GM19193 (cell line): ENCODE data around the gene TXN2.

Experiments used
- POLR2A ChIP-seq: IDR thresholded peaks from 4 replicates; pipeline ENCODE4 v1.6.1; 2011; ENCODE audit not compliant: insufficient read depth, insufficient read length; ENCODE audit errors: extremely low read depth

TXN2 gene

DNA sequence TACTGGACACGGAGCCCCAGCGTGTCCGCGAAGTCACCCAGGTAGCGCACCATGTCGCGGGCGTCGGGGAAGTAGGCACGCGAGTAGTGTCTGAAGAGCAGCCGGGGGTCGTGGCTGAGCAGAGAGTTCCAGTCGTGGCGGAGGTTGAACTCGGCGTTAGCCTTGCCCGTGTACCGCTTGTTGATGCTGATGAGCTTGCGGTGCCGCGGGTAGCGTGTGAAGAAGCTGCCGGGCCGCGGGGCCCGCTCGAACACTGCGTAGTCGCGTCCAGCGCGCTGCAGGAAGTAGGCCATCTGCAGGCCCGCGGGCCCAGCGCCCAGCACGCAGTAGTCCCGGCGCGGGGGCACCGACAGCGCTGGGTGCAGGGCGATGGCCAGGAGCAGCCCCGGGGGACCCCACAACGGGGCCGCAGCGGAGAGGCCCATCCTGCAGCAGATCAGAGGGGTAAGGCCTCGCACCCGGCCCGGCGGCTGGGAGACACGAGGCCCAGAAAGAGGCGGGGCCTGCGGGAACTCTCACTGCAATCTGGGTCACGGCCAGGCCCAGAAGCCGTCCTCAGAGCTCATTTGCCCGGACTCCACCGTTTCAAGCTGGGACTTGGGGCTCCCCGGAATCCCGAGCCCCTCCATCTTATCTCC lies 24.7 kb upstream of the TXN2 start:
- TF ChIP-seq POLR2A: no peak

GRCh38 chr22:36497910-36498665 lies 16.6 kb upstream of the TXN2 start:
- no peak for TF ChIP-seq POLR2A

DNA sequence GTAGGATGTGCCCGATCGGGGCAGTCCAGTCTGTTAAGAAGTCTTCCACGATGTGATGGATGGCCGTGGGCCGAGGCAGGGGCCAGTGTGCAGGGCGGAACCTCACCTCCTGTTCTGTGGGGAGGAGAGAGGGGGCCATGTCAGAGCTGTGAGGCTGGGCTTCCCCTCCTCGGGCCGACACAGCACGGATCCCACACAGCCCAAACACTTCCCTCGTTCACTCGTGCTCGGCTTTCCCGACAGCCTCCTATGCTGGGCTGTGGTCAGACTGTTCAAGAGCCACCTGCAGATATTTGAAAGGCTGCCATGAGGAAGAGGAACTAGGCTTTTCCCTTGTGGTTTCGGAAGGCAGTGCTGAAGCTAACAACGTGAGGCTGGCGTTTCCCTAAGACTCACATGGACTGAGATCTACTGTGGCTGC lies 12.3 kb upstream of the TXN2 start:
- TF ChIP-seq POLR2A: no peak

DNA sequence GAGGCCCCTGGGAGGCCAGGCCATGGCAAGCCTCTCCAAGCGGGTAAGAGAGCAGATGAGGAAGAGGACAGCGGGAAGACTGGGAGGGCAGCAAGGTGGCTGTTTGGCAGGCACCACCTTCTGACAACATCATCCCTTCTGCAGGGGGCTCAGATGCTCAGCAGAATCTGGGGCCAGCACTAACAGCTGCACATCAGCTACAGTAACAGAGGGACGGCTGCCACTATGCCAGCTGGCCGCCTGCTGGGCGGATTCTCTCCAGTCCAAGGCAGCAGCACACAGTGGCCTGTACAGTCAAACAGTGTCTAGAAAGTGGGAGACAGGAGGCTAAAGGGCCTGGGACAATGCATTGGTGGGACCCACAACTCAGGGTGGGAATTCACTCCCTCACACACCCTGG lies 10.7 kb upstream of the TXN2 start:
- no peak for TF ChIP-seq POLR2A

DNA sequence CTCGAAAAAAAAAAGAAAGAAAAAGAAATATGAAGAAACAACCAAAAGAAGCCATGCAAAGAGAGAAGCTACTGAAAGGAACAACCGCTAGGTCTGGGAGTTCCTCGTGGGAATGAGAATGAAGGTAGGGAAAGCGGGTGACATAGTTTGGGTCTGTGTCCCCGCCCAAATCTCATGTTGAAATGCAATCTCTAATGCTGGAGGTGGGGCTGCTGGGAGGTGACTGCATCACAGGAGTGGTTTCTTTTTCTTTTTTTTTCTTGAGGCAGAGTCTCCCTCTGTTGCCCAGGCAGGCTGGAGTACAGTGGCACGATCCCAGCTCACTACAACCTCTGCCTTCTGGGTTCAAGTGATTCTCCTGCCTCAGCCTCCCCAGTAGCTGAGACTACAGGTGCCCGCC lies 9.7 kb upstream of the TXN2 start:
- no peak for TF ChIP-seq POLR2A

DNA sequence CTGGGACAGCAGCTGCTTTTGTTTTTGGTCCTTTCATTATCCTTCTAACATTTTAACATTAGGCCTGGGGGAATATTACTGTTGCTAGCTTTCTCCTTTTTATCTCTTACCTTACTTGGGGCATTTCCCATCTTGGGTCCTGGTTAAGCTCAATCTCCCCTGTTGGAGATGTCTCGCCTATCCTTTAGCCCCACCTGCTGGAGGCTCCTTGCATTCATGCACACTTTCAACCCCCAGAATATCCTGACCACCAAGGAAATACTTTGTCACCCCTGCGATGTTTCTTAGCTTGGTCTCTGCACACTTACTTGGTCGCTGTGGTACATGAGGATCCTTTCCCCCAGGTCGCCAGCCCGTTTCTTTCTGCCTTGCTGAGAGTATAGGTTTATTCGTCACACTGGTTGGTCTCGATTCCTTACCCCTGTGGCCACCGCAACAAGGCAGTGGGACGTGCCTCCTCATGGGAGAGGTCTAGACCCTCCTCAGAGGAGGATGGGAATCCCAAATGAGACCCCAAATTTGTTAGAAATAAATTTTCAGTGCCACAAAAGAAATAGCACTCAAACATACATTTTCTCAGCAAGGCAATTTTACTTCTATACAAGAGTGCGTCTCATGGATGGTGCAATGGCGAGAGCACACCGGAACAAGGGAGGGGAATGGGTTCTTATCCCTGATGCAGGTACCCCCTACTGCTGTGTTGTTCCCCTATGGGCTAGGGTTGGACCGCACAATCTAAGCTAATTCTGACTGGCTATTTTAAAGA lies 5.4 kb upstream of the TXN2 start:
- no peak for TF ChIP-seq POLR2A

DNA sequence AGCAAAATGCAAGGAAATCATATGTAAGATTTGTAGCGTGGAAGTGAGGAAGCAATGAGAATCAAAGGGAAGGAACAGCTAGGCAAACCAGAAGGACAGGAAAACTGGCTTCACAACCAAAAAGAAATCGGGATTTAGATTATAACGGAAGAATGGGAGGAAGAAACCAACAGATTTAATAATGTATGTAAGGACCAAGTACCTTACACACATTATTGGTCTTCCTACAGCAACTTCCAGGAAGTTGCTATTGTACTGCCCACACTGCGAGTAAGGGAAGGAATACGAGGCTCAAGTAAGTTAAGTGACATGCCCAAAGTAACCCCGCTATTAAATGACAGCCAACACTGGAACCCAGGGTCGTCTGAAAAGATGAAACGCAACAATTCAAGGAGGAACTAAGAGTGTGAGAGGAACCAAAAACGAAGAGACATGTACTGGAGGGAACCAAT lies 473 bp downstream of the TXN2 start:
- TF ChIP-seq POLR2A: no peak

DNA sequence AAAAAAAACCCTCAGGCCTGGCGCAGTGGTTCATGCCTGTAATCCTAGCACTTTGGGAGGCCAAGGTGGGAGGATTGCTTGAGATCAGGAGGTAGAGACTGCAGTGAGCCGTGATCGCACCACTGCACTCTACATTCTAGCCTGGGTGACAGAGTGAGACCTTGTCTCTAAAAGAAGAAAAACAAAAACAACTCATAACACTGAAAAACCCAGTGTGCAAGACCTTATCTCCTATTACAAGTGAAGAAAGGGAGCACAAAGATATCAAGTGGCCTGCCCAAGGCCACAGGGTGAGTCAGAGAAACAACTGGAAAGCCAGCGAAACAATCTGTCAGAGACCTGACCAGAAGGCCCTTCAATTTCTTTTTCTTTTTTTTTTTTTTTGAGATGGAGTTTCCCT lies 2.5 kb downstream of the TXN2 start:
- no peak for TF ChIP-seq POLR2A

- TF ChIP-seq POLR2A: no peak
Observed at GRCh38 chr22:36475341-36475740, 6.1 kb downstream of the TXN2 start.

GRCh38 chr22:36472689-36473088 lies 8.8 kb downstream of the TXN2 start:
- TF ChIP-seq POLR2A: no peak

DNA sequence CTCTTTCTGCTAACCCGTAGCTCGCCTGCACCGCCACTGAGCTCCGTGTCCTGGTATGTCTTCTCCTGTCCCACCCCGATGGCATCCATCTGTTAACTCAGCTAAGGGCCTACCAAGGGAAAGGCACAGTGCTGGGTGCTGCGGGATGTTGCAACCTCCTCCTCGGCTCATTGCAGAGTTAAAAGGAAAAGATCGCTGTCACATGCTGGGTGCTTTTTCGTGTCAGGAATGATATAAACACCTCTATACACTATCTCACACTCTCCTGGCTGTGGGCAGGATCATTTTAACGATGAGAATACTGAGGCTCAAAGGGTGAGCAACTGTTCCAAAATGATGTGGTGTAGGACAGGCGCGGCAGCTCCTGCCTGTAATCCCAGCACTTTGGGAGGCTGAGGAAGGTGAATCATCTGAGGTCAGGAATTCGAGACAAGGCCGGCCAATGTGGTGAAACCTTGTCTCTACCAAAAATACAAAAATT lies 10.1 kb downstream of the TXN2 start:
- TF ChIP-seq POLR2A: no peak

- TF ChIP-seq POLR2A: no peak
Observed at GRCh38 chr22:36470994-36471331, 10.5 kb downstream of the TXN2 start.

- no peak for TF ChIP-seq POLR2A
Observed at GRCh38 chr22:36470162-36470993, 11.1 kb downstream of the TXN2 start.

- no peak for TF ChIP-seq POLR2A
Observed at GRCh38 chr22:36469094-36469710, 12.2 kb downstream of the TXN2 start.

DNA sequence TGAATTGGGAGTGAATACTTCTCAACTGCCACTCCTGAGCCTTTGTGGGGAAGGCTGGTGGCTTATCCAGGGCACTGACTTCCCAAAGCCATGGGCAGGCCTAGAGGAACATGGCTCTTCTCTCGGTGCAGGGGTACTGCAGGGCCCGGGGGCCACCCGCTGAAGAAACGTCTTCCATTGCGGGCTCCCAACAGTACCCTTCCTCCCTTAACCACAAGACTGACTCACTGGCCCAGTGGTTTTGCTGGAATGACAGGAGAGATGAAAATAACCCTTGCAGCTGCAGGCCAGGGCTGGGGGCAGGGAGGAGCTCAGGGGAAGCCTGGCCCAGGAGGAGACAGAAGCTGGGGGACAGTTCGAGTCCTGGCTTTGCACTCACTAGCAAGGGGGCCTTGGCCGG lies 13.5 kb downstream of the TXN2 start:
- TF ChIP-seq POLR2A: no peak
